HEK293T (cell line): ENCODE measurements around the gene SRBD1.
A peak's percentile ranks its signal among the peaks of the same experiment; 100 is the strongest.

ENCODE experiments used
- BHLHE40 ChIP-seq: fragments of 450-650 bp; IDR thresholded peaks from 2 replicates; pipeline ENCODE4 v1.6.1; 2016; ENCODE audit warnings: mild to moderate bottlenecking, moderate library complexity, borderline replicate concordance
- ELF4 ChIP-seq: fragments of 450-650 bp; IDR thresholded peaks from 2 replicates; pipeline ENCODE4 v1.6.1; 2017; ENCODE audit warnings: antibody characterized with exemption
- FOXM1 ChIP-seq: fragments of 450-650 bp; IDR thresholded peaks from 2 replicates; pipeline ENCODE4 v1.6.1; 2017; ENCODE audit warnings: mild to moderate bottlenecking, borderline replicate concordance
- SUZ12 ChIP-seq: fragments of 450-650 bp; IDR thresholded peaks from 2 replicates; pipeline ENCODE4 v1.6.1; 2016; ENCODE audit warnings: mild to moderate bottlenecking
- TF ChIP-seq, protein P1 (sequence below): fragments of 450-650 bp; IDR thresholded peaks from 2 replicates; pipeline ENCODE4 v1.6.1; 2016

DNA sequence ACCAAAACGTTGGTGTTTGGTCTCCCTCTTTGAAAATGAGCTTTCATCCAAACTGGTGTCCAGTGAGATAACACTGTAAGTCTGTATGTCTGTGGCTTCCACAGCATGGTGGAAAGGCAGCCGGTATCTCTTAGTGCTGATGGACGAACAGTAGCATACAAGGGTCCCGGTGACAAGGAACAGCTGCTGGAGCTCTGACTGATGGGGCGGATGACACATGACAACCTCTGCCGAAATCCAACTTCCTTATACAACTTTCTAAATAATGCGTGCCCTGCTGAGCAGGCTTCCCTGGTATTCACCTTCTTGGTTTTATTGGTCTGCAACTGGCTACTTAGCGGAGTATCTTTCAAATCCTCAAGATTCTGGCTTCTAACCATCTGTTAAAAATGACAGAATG is 216.2 kb downstream of the SRBD1 start:
- no peak for TF ChIP-seq SUZ12
- TF ChIP-seq FOXM1 = no peak
- no peak for TF ChIP-seq ELF4
- TF ChIP-seq, protein P1, sequence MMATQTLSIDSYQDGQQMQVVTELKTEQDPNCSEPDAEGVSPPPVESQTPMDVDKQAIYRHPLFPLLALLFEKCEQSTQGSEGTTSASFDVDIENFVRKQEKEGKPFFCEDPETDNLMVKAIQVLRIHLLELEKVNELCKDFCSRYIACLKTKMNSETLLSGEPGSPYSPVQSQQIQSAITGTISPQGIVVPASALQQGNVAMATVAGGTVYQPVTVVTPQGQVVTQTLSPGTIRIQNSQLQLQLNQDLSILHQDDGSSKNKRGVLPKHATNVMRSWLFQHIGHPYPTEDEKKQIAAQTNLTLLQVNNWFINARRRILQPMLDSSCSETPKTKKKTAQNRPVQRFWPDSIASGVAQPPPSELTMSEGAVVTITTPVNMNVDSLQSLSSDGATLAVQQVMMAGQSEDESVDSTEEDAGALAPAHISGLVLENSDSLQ = peak; percentile 54; the same call in 1 of the 2 replicates
- TF ChIP-seq BHLHE40 = no peak
